ENCODE measurements around the gene ENAH.
"Not testable (repeated sequence)": the region's sequence is repeated elsewhere in the genome, so short reads cannot be mapped to it uniquely, and the experiment has no call there.

Gene ENAH

GRCh38 chr1:225479996-225480720 is 172.8 kb downstream of the ENAH start:
- peak overlapping the region in 1 of 2 donors; percentile 55 for H3K27ac Mint-ChIP-seq
- H3K4me3 Mint-ChIP-seq = no peak overlapping the region
- no peaks in the 10 kb centered on the region for H3K9me3 Mint-ChIP-seq

GRCh38 chr1:225479341-225479740 is 173.6 kb downstream of the ENAH start:
- no peak for ATAC-seq
- DNase-seq = no peak
- Mint-ChIP-seq H3K27ac (no peak overlapping the region), H3K4me3 (no peak overlapping the region), H3K27me3 (no peaks in the 10 kb centered on the region), H3K9me3 (no peaks in the 10 kb centered on the region), H3K4me1 (peaks cover 50% of the 10 kb centered on the region)

More at GRCh38 chr1:225479996-225480720, 172.8 kb downstream of the ENAH start:
- Mint-ChIP-seq H3K27me3 (no peaks in the 10 kb centered on the region), H3K4me1 (peaks cover 42% of the 10 kb centered on the region)
- DNase-seq (no peak), ATAC-seq (no peak)

- Mint-ChIP-seq H3K9me3 (no peaks in the 10 kb centered on the region), H3K4me3 (peak overlapping the region in 1 of 2 donors; percentile 4), H3K27me3 (no peaks in the 10 kb centered on the region), H3K4me1 (peaks cover 66% of the 10 kb centered on the region), H3K27ac (peak overlapping the region in 1 of 2 donors; percentile 20)
- ATAC-seq = no peak
- no peak for DNase-seq
These were observed 175.5 kb downstream of the ENAH start for GRCh38 chr1:225477296-225477911.

GRCh38 chr1:225476538-225476988 is 176.4 kb downstream of the ENAH start:
- peak overlapping the region; percentile 2 to 87 for H3K27ac Mint-ChIP-seq
- peaks cover 66% of the 10 kb centered on the region for H3K4me1 Mint-ChIP-seq
- no peaks in the 10 kb centered on the region for H3K27me3 Mint-ChIP-seq
- H3K4me3 Mint-ChIP-seq = peak overlapping the region; percentile 37 to 53
- DNase-seq (peak in 1 of 2 donors; percentile 66), ATAC-seq (peak; percentile 78)
- H3K9me3 Mint-ChIP-seq = no peaks in the 10 kb centered on the region

GRCh38 chr1:225476100-225476511 is 176.8 kb downstream of the ENAH start:
- DNase-seq = no peak
- H3K9me3 Mint-ChIP-seq = no peaks in the 10 kb centered on the region
- peak overlapping the region in 1 of 2 donors; percentile 37 for H3K4me3 Mint-ChIP-seq
- H3K27ac Mint-ChIP-seq = no peak overlapping the region
- peaks cover 66% of the 10 kb centered on the region for H3K4me1 Mint-ChIP-seq
- ATAC-seq = no peak
- H3K27me3 Mint-ChIP-seq = no peaks in the 10 kb centered on the region

GRCh38 chr1:225474986-225475820 is 177.7 kb downstream of the ENAH start:
- H3K27me3 Mint-ChIP-seq = no peaks in the 10 kb centered on the region
- peaks cover 58% of the 10 kb centered on the region for H3K4me1 Mint-ChIP-seq
- H3K9me3 Mint-ChIP-seq = no peaks in the 10 kb centered on the region
- DNase-seq (peak; percentile 73 to 81), ATAC-seq (peak; percentile 62)
- peak overlapping the region in 1 of 2 donors; percentile 39 for H3K4me3 Mint-ChIP-seq
- no peak overlapping the region for H3K27ac Mint-ChIP-seq

GRCh38 chr1:225474439-225474985 is 178.4 kb downstream of the ENAH start:
- Mint-ChIP-seq H3K27me3 (no peaks in the 10 kb centered on the region), H3K4me1 (peaks cover 57% of the 10 kb centered on the region), H3K27ac (no peak overlapping the region), H3K4me3 (peak overlapping the region; percentile 16 to 27), H3K9me3 (no peaks in the 10 kb centered on the region)
- ATAC-seq (no peak), DNase-seq (no peak)

- Mint-ChIP-seq H3K4me1 (peaks cover 59% of the 10 kb centered on the region), H3K4me3 (peak overlapping the region; percentile 38 to 58), H3K27ac (peak overlapping the region; percentile 10 to 15)
- not testable (repeated sequence) for DNase-seq, H3K27me3 Mint-ChIP-seq, H3K9me3 Mint-ChIP-seq, ATAC-seq
These were observed 179.1 kb downstream of the ENAH start for GRCh38 chr1:225473676-225474438.

GRCh38 chr1:225473266-225473665 is 179.7 kb downstream of the ENAH start:
- peak overlapping the region; percentile 10 to 15 for H3K27ac Mint-ChIP-seq
- DNase-seq, ATAC-seq, H3K27me3 Mint-ChIP-seq, H3K9me3 Mint-ChIP-seq: not testable (repeated sequence)
- peak overlapping the region; percentile 38 to 58 for H3K4me3 Mint-ChIP-seq
- H3K4me1 Mint-ChIP-seq = peaks cover 63% of the 10 kb centered on the region

- Mint-ChIP-seq H3K27ac (no peak overlapping the region), H3K9me3 (no peaks in the 10 kb centered on the region), H3K27me3 (no peaks in the 10 kb centered on the region), H3K4me1 (peaks cover 54% of the 10 kb centered on the region), H3K4me3 (no peak overlapping the region)
- ATAC-seq (no peak), DNase-seq (no peak)
These were observed 181.2 kb downstream of the ENAH start for GRCh38 chr1:225471453-225472301.

GRCh38 chr1:225471109-225471452 is 181.8 kb downstream of the ENAH start:
- no peaks in the 10 kb centered on the region for H3K9me3 Mint-ChIP-seq

GRCh38 chr1:225470211-225471108 is 182.5 kb downstream of the ENAH start:
- no peak for ATAC-seq
- no peaks in the 10 kb centered on the region for H3K9me3 Mint-ChIP-seq
- no peak overlapping the region for H3K27ac Mint-ChIP-seq
- no peak overlapping the region for H3K4me3 Mint-ChIP-seq
- no peaks in the 10 kb centered on the region for H3K27me3 Mint-ChIP-seq
- DNase-seq = no peak
- H3K4me1 Mint-ChIP-seq = peaks cover 54% of the 10 kb centered on the region

More at GRCh38 chr1:225471109-225471452, 181.8 kb downstream of the ENAH start:
- Mint-ChIP-seq H3K27me3 (no peaks in the 10 kb centered on the region), H3K27ac (no peak overlapping the region), H3K4me3 (no peak overlapping the region), H3K4me1 (peaks cover 54% of the 10 kb centered on the region)
- no peak for ATAC-seq
- DNase-seq = no peak

GRCh38 chr1:225469051-225469450 is 183.9 kb downstream of the ENAH start:
- DNase-seq (no peak), ATAC-seq (no peak)
- Mint-ChIP-seq H3K9me3 (no peaks in the 10 kb centered on the region), H3K4me1 (peaks cover 47% of the 10 kb centered on the region), H3K4me3 (peak overlapping the region; percentile 94 to 99), H3K27me3 (no peaks in the 10 kb centered on the region), H3K27ac (peak overlapping the region in 1 of 2 donors; percentile 99)

All from stimulated activated naive CD8-positive, alpha-beta T cell treated with anti-CD3 and anti-CD28 coated beads, Interleukin-15, amount 100 ng/mL, for 72 hours (primary cell).